Kidney tubule cell (primary cell): ENCODE data around the gene ACKR3.

Experiments used
- DNase-seq: peaks from one replicate; pipeline ENCODE4 v3.0.0-alpha.2; 2018; ENCODE audit warnings: low spot score

ACKR3 gene

GRCh38 chr2:236569573-236569973 lies at the start of gene ACKR3:
Gene ACKR3, plus strand, starts transcription at chr2:236569825. Its CDS starts 10,641 bp downstream, at chr2:236580466.
- peak; percentile 84 for DNase-seq

DNA sequence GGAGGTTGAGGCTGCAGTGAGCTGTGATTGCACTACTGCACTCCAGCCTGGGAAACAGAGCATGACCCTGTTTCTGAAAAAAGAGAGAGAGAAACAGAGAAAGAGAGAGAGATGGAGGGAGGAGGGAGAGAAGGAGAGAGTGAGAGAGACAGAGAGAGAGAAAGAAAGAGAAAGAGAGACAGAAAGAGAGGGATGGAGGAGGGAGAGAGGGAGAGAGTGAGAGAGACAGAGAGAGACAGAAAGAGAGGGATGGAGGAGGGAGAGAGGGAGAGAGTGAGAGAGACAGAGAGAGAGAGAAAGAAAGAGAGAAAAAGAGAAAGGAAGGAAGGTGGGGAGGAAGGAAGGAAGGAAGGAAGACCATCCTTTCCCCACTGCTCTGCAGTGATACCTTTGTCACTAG lies 48.1 kb upstream of the ACKR3 start:
- DNase-seq = no peak

DNA sequence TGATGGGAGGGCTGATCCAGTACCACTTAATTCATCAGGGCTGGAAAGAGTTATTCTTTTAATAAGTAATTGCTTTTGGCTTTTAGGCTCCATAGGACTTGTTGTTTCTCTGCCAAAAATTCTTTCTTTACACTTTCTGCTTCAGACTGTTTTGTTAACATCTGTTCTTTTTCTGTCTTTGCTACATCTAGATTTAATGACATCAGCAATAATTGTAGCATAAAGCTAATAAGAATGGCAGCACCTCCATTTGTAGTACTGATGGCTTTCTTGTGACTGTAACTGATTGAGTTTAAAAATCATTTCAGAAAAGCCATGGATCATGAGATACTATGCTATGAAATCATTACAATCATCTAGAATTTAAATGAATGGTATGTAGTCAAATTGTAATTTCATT lies 46.4 kb upstream of the ACKR3 start:
- no peak for DNase-seq

- peak; percentile 14 for DNase-seq
Observed at GRCh38 chr2:236525411-236525997, 44.1 kb upstream of the ACKR3 start.

DNA sequence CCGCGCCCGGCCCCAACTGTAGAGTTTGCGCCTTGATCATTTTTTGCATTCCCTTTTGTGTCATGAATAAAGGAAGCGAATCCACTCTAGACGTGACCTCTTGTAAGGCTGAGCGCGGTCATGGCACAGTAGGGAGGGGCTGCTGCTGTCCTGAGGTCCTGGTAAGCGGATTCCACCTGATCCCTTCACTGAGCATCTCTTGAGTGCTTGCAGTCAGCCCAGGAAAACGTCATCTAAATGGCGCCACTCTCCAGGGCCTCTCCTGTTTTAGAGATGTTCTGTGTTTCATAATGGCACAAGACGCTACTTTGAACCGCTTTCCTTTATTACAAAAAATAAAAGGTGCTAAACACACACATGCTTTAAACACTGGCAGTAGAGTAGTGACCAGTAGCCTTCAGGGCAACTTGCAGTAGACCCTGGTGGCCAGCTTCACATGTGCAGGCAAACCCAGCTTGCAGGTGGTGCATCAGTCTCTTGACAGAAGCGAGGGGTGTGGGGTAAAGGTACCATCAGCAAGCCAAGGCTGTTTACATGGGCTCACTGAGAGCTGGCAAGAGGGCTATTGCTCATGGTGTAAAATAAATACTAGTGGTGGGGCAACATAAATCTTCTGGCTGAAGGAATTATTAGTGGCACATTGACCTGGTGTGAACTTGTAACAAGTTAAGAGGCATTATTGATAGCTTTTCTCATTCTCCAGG lies 43.0 kb upstream of the ACKR3 start:
- no peak for DNase-seq

DNA sequence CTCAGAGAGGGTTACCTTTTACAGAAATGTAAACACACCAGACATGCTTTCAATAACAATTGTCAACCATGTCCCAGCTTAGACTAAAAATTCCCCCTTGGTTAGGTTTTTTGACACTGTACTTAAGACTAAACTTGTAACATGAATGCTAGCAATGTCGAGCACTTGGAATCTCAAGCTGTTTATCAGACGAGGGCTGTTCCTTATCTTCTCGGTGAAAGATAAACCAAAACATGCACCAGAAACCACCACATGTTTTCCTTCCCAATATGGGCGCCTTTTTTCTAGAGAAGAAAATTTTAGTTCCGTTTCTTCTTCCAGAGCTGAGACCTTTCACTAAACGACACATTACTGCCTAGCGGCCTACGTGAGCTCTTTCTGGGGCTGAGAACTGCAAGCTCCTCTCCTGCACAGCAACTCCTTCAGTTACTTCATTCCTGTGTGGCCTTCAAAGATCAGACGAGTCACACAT lies 42.4 kb upstream of the ACKR3 start:
- no peak for DNase-seq

GRCh38 chr2:236529606-236530005 lies 40.0 kb upstream of the ACKR3 start:
- DNase-seq = no peak

DNA sequence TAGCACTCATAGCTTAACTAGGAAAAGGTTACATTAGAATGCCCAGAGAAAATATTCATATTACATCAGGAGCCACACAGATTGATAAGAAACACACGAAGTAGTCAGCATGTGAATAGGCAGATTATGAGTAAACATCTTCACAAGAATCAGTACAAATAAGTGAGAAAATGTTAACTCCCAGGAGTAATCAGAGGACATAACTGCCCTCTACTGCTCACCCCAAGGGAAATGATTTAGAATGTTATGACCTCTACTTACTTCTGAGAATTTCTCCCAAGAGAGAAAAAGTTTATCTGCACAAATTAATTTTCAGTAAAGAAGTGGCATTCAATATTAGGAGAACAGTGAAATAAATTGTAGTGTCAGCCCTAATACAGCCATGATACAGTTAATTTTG lies 39.1 kb upstream of the ACKR3 start:
- DNase-seq = no peak

DNA sequence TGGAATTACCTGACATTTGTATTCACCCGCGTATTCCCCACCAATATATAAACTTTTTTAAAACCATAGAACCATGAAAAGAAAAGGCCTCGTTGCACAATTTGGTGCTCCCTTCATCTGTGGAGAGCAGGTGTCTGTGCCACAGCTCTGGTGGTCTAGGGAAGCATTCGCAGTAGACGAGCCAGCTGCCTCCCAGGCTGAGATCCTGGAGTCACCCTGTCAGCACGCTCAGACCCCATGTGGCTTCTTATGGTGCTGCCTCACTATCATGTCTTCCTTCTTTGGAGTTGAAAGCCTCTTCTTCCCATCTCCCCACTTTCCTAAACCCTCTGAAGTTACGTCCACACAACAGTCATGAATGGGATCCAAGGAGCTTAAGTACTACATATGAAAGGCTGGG lies 38.4 kb upstream of the ACKR3 start:
- DNase-seq = no peak

DNA sequence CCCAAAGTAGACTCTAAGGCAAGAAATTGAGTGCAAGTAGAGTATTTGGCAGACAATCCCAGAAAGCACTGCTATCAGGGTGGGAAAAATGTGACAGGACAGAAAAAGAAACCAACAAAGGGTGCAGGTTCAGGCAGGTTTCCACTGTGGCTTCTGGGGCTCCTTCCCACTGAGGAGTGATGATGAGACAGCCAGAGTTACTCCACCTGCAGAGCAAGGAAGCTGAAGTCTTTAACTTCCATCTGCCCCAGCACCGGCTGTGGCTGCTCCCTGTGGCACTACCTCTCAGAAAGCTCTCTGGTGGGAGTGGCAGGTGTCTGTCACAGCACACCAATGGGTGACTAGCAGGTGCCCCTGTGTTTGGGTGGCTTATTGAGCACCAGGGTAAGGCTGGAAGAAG lies 37.6 kb upstream of the ACKR3 start:
- no peak for DNase-seq

GRCh38 chr2:236533343-236533742 lies 36.3 kb upstream of the ACKR3 start:
- no peak for DNase-seq

GRCh38 chr2:236535024-236535423 lies 34.6 kb upstream of the ACKR3 start:
- peak; percentile 59 for DNase-seq

- no peak for DNase-seq
Observed at GRCh38 chr2:236536727-236537398, 32.8 kb upstream of the ACKR3 start.

DNA sequence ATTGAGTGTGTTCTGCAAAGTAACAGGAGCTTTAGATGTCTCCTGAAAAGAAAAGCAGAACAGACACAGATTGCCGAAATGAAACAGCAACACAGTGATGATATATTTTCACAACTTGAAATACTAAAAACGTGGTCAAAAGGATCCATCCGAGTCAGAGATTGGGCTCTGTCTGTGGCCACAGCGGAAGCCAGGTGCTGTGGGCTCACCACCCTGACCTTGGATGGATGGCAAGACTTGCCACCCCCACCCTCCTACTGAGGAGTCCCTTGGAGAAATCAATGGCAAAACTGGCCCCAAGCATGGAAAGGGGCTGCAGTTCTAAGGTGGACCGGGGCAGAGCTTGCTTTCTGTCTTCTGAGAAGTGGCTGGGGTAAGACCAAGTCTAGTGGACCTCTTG lies 31.4 kb upstream of the ACKR3 start:
- DNase-seq = no peak

DNA sequence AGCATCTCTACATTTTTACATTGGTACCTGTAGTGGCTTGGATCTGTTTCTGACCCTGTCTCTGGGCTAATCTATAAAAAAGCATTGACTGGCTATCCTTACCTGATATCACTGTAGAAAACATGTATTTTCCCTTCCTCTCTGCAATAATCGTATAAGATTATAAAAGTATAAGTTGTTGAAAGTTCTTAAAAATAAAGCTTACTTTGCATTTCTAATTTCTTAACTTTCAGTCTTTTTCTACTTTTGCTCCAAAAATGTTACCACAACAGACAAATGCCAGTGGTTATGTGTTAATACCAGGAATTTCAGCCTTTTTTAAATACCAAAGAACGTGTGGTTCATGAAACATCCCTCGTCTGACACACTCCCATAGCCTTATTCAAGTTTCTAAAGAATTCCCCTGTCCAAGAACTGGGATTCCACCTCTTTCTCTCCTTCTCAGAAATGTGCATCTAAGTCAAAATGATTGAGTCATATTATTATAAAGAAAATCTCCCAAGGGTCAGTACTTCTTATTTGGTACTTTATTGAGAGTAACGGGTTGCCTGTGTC lies 28.5 kb upstream of the ACKR3 start:
- DNase-seq = no peak

GRCh38 chr2:236544362-236544761 lies 25.3 kb upstream of the ACKR3 start:
- DNase-seq = no peak

GRCh38 chr2:236545248-236545658 lies 24.4 kb upstream of the ACKR3 start:
- DNase-seq = no peak

DNA sequence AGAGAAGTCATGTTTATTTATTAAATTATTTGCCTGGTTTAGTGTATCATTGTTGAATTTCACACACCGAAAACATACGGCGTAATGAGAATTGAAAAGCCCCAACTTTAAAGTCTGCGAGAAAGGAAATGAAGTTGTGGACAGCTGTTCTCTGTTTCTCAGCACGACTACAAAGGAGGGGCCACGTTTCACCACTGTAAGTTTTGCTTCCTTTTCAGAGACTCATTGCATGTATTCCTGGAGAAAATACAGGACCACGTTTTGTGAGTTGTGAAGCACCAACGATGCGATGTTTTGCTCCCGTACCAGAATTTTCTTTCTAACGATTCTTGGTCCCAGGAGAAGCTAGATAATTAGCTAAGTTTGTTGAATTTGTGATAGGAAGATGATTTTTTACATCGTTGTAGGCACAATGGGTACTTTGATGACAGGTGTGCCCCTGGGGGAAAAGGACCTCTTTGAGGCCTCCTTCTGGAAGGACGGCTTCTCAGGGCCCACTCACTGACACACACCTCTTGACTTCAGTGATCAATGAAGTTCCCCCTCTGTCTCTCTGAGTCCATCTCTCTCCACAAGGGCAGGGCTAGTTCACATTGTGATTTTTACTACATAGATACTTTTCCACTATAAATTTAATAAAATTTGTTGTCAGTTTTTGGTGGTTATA lies 23.7 kb upstream of the ACKR3 start:
- DNase-seq = no peak

DNA sequence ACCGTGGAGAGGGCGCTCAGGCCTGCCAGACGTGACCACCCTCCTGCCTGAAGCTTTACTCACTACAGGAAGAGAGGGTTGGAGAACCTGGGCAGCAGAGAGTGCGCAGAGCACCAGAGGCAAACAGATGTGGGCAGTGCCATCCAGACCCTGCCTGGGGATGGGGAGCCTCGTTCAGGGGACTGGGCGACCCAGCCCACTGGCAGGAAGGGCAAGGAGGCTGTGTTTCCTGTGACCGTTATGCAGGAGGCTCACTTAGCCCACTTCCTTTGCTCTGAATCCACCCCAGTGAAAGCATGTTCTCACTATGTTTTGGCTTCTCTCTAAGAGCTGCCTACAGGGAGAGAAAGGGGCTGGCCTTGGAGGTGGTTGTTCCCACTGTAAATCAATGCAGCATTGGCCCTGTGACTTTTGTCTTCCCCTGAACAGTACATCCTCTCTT lies 23.0 kb upstream of the ACKR3 start:
- no peak for DNase-seq

- DNase-seq = no peak
Observed at GRCh38 chr2:236547725-236548124, 21.9 kb upstream of the ACKR3 start.

DNA sequence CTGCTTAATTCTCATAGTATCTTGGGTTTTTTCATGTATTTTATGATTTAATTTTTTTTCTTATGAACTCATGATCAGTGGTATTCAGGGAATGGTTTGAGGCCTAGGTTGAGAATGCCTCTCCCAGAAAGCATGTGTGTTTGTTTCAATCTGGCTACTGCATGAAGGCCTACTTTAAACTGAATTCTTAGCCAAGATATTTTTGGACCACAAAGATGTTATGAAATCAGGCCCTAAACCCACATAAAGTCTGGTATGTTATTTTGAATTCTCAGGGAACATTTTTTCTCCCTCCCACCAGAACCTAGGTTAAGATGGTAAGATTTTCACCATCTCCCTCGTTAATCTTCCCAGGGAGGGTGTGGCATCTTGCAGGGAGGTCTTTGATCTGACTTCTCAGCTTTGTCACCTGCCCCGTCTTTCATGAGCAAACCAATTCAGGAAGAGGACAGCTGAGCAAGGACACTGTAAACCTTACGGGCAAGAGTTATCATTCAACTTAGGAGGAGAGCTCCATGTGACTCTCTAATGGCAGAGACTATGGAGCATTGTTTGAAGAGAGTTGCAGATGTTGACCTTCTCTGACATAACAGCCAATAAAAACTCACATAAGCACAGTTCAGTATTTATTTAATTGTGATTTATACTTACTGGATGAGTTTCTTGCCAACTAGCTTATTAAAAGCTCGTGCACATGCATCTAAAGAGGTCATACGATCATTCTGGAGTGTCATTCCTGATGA lies 21.3 kb upstream of the ACKR3 start:
- no peak for DNase-seq

DNA sequence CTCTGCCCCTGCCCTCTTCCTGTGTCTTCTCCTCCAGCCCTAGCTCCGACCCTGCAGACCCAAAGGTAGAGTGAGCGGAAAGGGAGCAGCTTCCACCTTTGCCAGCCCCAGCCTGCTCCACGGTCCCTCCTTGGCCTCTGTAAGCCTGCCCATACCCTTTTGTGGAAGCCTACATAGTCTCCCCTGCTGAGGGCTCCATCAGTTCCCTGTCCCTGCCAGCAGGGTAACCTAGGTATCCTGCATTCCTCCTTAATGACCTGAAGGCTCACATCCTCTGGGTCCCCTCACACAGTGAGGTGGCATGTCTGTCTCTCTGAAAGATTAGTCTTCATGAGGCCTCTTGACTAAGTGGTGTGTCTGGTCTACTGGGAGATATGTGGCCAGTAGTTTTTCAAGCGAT lies 20.5 kb upstream of the ACKR3 start:
- no peak for DNase-seq
